NCI-H187 (cell line): Measurements from ENCODE around the gene HDAC9.
"Not testable (repeated sequence)": the region's sequence is repeated elsewhere in the genome, so short reads cannot be mapped to it uniquely, and the experiment has no call there.

Experiments used
- DNase-seq, 2 experiments: peaks; one replicate each; lab custom pipeline; 2025; lab: John Stamatoyannopoulos, UW

Gene HDAC9

DNA sequence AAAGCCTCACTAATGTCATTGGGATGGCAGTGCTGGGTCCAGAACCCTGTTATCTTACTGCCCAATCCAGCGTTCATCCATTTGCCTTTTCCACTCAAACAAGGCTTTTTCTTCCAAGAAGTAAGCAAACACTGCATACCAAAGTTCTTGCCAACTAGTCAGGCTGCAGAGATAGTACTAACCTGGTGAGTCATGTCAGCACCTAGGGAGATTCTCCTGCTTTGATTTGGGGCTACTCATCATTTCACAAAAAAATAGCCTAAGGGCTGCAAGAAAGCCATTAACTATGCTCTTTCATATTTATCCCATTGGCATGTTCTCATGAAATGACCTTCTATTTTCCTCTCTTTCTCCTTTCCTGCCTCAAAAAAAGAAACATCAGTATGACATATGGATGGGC lies 479.3 kb downstream of the HDAC9 start:
- no peak for DNase-seq

DNA sequence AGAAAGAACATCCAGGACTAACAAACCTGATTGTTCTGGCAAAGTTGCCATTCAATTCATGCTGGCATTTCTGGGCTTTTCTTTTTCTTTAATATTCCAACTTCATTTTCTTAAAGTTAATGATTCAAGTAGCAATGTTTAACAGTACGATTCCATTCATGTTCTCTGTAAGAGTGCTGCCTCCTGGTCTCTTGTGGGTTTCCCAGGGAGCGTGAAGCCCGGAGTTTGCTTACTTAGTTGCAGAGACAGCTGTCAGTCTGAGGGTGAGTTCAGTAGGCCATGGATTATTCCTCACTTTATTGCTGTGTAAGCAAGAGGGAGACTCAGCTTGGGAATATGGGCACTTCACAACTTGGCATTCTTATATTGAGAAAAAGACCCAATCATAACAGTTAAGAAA lies 479.7 kb downstream of the HDAC9 start:
- DNase-seq: no peak

DNA sequence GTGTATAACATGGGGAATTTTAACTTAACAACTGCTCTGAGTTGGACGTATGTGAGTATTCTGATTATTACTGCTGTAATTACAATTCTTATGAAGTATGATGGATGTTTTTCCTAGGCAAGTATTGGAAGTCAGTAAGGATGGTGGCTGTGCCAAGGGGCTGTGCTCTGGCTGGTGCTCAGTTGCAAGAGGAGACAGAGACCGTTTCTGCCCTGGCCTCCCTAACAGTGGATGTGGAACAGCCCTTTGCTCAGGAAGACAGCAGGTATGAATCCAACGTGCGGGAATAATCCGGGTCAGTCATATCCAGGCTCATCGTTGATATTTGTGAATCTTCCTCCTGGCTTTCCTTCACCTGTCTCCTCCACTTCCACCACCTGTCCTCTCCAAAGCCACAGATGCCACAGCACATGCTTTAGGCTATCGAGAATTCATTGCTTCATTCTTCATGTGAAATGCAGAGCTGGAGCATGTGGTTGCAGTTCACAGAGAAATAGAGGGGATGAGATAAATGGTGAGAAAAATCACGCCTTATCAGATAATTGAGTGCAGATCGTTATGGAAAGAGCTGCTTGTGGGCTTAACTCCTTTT lies 480.2 kb downstream of the HDAC9 start:
- no peak for DNase-seq

DNA sequence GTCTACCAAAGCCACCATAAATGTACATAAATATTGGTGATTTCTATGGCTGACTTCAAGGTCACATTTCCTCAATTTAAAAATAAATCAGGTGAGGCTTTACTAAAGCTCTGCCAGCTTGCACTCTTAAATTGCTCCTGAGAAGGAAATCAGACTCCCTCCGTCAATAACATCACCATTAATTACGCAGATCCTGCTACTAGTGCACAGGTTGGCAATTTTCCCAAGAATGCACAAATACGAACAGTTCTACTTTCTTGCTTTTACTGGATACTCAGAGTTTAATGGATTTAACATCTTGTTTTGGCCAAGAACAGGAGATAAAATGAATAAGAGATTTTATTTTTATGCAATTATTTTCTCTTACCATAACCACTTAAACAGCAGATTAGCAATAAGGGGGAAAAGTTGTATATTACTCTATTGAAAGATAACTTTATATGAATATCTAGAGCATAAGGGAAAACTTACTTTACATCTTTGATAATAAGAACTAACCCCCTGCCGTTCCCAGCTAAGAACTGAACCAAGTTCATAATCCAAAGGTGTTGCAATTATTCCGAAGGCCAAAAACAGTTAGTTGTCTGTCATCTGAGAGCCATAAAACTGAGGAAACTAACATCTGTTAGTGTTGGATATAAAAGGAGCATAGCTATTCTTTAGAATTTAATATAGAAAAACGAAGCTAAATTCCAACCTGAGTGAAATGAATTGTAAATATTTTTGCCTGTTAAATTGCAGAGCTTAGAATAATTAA lies 481.3 kb downstream of the HDAC9 start:
- DNase-seq: no peak

DNA sequence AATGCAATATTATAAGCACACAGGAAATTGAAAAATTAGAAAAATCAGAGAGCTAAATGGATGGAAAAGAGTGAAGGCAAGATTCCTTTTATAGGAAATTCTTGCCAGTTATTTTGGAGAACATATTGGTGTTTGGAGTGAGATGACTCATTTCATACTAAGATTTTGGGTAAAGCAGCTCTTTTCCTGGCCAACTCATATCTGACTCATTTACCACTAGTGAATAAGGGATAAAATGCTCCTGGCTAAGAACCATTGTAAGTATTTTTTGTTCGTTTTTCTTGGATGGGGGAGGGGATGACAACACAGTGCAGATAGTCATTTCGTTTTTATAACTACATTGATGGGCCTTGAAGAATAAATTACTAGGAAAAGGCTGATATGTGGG lies 482.6 kb downstream of the HDAC9 start:
- no peak for DNase-seq

DNA sequence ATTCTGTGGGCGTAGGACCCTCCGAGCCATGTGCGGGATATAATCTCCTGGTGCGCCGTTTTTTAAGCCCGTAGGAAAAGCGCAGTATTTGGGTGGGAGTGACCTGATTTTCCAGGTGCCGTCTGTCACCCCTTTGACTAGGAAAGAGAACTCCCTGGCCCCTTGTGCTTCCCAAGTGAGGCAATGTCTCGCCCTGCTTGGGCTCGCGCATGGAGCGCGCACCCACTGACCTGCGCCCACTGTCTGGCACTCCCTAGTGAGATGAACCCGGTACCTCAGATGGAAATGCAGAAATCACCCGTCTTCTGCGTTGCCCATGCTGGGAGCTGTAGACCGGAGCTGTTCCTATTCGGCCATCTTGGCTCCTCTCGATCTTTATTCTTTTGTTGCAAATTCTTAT lies 495.2 kb downstream of the HDAC9 start:
- not testable (repeated sequence) for DNase-seq

DNA sequence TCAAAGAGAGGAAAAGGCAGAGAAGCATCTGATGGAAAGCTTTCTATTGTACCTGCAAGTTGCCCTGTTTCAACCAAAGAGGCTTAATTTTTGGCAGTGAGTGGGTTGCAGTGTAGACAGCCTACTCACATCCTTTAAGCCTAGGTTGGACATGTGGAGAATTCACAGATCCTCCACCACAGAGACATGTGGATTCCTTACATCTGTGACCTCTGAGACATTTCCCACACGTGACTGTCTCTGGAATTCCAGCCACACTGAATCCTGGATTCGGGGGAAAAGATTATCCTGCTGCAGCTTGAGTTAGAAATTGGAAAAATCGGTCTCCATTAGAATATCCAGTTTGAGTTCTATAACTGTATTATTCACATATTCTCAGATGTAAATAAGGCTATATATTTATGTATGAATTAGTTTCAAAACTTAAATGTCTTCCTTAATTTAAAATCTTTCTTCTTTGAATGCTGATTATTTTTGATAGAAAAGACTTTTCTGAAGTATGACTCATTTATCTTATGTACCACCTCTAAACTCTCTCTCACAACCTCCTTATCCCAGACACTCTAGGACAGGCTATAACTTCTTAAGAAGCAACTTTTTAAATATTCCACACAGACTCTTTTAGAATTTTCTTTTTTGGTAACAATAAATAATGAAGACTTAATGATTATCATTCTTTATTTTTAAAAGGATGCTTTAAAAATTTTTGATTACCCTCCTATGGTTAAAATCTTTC lies 498.6 kb downstream of the HDAC9 start:
- DNase-seq: no peak

DNA sequence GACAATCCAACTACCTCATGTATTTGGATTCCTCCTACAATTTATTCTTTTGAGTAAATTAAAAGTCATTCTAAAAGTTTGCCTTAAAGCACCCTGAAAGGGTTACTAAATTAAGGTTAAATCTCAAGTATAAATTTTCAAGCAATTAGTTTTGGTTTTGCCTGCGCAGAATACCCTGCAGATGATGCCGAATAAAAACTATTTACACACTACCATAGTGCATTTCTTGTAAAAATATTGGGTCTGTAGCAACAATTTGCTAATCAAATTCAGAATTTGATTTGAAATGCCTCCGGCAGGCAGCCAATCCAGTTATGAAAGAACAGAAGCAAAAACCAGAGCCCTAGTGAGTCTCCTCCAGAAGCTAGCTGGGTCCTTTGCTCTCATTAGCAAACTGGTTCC lies 499.7 kb downstream of the HDAC9 start:
- DNase-seq: no peak

DNA sequence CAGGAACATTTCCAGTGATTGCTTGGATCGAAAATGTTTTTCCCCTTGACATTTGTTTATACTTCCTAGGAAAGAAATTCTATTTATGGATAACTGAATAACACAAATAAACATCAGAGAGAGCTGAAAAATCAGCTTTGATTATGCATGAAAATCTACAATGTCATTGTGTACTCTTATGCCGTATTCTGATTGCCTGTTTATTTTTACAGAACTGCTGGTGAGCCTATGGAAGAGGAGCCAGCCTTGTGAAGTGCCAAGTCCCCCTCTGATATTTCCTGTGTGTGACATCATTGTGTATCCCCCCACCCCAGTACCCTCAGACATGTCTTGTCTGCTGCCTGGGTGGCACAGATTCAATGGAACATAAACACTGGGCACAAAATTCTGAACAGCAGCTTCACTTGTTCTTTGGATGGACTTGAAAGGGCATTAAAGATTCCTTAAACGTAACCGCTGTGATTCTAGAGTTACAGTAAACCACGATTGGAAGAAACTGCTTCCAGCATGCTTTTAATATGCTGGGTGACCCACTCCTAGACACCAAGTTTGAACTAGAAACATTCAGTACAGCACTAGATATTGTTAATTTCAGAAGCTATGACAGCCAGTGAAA lies 500.4 kb downstream of the HDAC9 start:
- no peak for DNase-seq

DNA sequence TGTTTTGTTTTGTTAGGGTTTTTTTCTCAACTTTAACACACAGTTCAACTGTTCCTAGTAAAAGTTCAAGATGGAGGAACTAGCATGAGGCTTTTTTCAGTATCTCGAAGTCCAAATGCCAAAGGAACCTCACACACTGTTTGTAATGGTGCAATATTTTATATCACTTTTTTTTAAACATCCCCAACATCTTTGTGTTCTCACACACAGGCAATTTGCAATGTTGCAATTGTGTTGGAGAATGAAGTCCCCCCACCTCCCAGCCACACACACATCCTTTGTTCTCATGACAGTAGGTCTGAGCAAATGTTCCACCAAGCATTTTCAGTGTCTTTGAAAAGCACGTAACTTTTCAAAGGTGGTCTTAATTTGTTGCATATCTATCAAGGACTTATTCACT lies 501.0 kb downstream of the HDAC9 start:
- DNase-seq: no peak

DNA sequence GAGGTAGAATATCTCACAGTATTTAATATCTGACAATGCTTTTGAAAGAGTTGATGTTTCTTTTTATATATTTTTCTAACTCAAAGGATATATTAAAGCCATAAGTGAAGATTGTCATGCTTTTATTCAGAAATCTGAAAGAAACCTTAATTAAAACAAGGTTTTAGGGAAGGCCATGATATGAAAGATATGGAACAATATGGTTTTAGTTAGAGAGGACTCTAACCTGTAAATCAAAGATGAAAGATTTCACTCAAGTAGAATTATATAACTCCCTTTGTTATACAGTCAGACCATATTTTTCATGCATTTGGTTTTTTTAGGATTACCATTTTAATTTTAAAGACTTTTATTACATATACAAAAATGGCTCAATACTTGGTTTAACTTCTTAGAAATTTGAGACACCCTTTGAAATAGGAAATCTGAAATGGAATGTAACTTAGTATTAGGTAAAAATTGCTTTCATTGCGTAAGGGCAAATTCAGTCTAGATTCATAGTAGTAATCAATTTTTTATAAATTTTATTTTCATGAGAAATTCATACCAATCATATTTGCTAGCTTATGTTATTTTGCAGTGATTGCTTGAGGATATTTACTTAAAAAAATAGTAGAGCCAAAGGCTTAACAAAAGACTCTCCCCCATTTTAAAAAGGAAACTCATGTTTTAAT lies 502.1 kb downstream of the HDAC9 start:
- no peak for DNase-seq

DNA sequence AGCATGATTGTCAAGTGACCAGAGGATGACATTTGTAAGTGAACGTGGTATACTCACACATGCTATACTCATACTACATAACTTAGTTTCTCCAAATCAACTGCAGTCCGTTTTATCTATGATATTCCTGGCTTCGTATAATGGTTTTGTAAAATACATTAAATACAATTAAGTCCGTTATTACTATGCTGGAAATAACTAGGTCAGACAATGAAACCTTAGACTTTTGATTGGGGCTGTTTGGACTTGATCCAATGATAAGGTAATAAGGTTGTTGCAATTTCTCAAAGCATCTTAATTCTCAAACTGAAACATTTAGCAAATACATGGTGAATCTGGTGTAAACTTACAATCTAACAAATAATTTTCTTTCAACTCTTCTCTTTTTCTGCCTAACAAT lies 504.9 kb downstream of the HDAC9 start:
- no peak for DNase-seq

DNA sequence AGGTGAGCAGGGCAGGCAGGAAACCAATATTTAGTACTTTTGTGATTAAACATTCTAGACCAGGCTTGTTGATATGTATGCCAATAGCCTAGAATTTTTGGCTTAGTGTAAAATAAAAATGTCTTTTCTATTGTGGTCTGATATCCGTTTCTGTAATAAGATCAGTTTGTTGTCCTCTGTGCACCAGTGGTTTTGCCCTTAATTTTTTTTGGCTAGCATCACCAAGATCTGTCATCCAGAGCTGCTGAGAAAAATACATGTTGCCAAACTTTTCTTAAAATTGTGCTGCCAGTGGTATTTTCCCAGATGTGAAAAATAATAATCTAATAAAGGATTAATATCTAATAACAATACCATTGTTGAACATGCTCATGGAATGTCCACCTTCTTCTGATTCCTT lies 506.3 kb downstream of the HDAC9 start:
- DNase-seq: no peak

DNA sequence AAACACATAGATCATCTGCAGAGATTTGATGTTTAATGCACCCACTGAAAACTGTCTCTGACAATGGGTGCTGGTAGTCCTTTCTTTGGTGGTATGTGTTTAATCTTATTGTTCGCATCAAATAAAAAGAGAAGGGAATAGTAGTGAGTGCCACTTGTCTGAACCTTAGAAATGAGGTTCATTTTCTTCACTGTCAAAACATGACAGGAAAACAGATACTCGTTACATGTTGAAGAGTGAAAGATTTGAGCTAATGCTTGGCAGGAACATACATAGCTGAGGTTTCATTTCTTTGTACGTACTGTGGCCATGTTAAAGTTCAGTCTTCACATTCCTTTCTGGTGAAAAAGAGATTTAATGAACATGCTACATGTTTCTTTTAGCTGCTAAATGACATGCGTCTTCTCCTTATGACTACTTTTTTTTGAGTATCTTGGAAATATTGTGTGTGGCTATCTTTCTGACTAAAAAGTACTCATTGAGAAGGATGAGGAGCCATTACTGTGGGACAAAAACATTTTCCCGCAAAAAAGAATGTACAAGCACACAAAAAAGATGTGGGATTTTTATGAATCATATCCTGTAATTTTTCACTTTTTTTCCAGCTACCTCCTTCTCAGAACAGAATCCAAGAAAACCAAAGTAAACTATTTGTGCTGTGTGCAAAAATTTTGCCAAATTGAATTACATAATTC lies 513.8 kb downstream of the HDAC9 start:
- no peak for DNase-seq

DNA sequence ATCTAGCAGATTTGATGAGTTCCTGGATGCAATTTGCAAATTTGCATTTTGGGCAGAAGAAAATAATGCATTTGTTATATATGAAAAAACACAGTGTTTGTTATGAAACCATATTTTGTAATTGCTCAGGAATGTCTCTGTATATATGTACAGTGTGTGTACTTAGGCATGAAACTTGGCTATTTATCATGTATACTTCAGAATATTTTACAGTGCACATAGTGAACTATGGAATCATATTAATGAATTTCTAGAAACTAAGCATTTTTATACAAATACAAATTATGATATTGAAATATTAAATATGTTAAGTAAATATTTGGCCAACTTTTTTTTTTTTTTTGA lies 514.4 kb downstream of the HDAC9 start:
- no peak for DNase-seq

DNA sequence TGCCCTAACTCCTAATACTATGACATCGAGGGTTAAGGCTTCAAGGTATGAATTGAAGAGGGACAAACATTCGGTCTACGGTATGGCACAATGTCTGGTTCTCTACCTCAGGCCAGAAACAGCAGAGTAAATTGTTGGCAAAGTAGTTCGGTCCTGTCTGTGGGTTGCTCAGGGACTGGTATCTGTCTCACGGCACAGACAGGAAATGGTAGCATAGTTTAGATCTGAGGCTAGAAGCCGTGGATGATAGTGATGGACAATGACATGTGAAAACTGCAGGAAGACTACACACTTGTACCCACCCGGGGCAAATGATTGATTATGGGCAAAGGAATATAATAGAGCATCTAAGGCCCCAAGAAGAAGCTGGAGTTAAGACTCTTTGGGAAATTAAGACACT lies 515.7 kb downstream of the HDAC9 start:
- DNase-seq: no peak

DNA sequence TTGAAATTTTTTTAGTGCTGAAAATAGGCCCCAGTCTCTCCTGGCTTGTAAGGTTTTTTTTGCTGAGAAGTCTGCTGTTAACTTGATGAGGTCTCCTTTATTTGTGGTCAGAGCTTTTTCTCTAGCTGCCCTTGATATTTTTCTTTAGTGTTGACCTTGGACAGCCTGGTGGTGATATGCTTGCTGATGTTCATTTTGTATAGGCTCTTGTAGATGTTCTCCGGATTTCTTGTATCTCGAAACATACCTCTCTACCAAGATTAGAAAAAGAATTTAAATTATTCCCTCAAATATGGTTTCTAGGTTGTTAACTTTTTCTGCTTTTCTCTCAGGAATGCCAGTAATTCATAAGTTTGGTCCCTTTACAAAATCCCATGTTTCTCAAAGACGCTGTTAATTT lies 519.5 kb downstream of the HDAC9 start:
- no peak for DNase-seq

DNA sequence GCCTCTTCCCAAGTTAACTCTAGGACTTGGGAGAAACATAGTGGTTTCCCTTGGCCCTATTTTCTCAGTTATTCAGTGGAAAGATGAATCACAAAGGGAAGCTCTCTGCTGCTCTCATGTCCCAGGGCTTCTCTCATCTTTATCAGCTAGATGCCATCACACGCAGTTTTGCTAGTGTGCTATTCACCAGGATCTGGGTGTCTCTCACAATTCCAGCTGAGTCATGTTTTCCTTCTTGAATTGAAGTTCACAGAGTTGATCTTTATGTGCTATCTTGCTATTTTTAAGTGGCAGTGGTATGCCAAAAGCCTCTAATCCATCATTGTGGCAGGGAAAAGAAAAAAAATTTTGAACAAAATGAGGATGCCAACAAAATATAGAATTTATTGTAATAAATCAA lies 520.6 kb downstream of the HDAC9 start:
- DNase-seq: no peak

DNA sequence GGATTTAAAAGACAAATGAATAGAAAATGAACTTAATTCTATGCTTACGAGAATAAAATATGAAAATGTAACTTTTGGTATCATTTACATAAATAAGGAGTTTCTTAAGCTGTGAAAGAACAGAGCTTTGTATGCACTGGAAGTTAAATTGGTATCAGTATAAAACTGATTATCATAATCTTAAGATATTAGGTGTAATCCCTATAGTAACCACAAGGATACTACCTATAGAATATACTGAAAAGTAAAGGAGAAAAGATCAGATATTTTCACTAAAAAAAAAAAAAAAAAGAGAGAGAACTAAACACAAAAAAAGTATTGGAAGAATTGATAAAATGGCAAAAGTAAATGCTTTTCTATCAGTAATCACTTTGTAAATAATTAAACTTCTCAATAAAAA lies 521.8 kb downstream of the HDAC9 start:
- DNase-seq: no peak

DNA sequence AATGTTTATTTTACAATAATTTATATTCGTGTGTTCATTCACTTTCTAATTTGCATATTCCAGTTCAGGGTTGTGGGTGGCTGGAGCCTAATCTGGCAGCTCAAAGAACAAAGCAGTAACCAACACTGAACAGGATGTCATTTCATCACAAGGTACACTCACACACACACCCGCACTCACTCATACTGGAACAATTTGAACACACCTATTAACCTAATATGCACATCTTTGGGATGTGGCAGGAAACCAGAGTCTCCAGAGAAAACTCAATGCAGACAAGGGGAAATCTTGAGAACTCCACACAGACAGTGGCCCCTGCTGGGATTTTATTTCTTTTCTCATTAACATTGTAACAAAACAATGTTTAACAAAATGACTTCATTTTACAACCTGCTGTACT lies 524.5 kb downstream of the HDAC9 start:
- DNase-seq: no peak

DNA sequence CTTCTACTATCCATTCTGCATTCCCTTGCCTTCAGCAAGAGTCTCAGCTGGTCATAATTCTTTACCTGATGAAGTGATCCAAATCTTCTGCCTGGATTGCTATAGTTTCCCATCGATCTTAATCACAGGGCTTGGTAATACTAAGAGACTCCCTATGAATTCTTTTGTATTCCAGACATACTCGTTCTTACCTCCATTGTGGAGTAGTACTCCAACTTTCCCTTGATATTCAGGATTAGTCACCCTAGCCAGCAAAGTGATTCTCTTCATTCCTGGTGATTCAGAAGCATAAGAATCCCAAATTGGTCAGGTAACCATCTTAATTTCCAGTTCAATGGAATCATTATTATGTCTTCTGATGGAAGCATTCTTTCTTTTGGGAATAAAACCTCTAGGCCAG lies 525.2 kb downstream of the HDAC9 start:
- no peak for DNase-seq

DNA sequence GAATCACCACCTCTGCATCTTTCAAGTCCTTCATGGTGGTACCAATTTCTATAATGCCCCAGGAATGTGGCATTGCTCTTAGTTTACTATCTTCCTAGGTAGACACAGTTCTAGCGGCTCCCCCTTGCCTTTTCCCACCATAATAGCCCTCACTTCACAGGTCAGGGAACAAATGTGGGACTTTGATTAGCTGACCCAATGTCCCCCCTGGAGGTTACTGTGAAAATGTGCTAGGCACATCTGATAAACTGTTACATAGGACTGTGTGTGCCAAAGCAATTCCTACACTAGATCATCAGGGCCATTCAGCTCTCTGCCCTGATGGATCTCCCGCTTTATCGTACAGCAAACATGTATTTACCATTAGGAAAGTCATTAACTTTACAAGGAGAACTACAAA lies 527.9 kb downstream of the HDAC9 start:
- DNase-seq: no peak
